Inflammatory macrophage treated with lipopolysaccharide for 4 hours (primary cell): Measurements from ENCODE around the gene MAMLD1.
A peak's percentile ranks its signal among the peaks of the same experiment; 100 is the strongest.
"Not testable (repeated sequence)": the region's sequence is repeated elsewhere in the genome, so short reads cannot be mapped to it uniquely, and the experiment has no call there.

Experiments
- DNase-seq: peaks from one replicate; pipeline ENCODE4 v3.0.0-alpha.2; 2020

Gene MAMLD1, protein sequence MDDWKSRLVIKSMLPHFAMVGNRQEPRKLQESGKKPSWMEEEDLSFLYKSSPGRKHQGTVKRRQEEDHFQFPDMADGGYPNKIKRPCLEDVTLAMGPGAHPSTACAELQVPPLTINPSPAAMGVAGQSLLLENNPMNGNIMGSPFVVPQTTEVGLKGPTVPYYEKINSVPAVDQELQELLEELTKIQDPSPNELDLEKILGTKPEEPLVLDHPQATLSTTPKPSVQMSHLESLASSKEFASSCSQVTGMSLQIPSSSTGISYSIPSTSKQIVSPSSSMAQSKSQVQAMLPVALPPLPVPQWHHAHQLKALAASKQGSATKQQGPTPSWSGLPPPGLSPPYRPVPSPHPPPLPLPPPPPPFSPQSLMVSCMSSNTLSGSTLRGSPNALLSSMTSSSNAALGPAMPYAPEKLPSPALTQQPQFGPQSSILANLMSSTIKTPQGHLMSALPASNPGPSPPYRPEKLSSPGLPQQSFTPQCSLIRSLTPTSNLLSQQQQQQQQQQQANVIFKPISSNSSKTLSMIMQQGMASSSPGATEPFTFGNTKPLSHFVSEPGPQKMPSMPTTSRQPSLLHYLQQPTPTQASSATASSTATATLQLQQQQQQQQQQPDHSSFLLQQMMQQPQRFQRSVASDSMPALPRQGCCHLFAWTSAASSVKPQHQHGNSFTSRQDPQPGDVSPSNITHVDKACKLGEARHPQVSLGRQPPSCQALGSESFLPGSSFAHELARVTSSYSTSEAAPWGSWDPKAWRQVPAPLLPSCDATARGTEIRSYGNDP

GRCh38 chrX:150362599-150363481, at the start of gene MAMLD1:
Gene MAMLD1 (plus strand): TSS chrX:150363317. CDS start chrX:150445517, 82,200 bp downstream.
- peak; percentile 70 for DNase-seq

- DNase-seq, result no peak
Measured at GRCh38 chrX:150313514-150313913, 49.6 kb upstream of the MAMLD1 start.

- no peak for DNase-seq
Measured at GRCh38 chrX:150314186-150314585, 48.9 kb upstream of the MAMLD1 start.

GRCh38 chrX:150316564-150316963, 46.6 kb upstream of the MAMLD1 start:
- DNase-seq, result no peak

GRCh38 chrX:150323020-150323419, 40.1 kb upstream of the MAMLD1 start:
- no peak for DNase-seq

- no peak for DNase-seq
Measured at GRCh38 chrX:150324035-150324728, 38.9 kb upstream of the MAMLD1 start.

- DNase-seq, result no peak
Measured at GRCh38 chrX:150324919-150325318, 38.2 kb upstream of the MAMLD1 start.

GRCh38 chrX:150326541-150327247, 36.4 kb upstream of the MAMLD1 start:
- DNase-seq, result no peak

- no peak for DNase-seq
Measured at GRCh38 chrX:150329282-150329681, 33.8 kb upstream of the MAMLD1 start.

GRCh38 chrX:150329868-150330267, 33.2 kb upstream of the MAMLD1 start:
- no peak for DNase-seq

- DNase-seq, result peak; percentile 58
Measured at GRCh38 chrX:150332023-150332422, 31.1 kb upstream of the MAMLD1 start.

GRCh38 chrX:150334100-150334499, 29.0 kb upstream of the MAMLD1 start:
- no peak for DNase-seq

- no peak for DNase-seq
Measured at GRCh38 chrX:150334981-150335380, 28.1 kb upstream of the MAMLD1 start.

DNA sequence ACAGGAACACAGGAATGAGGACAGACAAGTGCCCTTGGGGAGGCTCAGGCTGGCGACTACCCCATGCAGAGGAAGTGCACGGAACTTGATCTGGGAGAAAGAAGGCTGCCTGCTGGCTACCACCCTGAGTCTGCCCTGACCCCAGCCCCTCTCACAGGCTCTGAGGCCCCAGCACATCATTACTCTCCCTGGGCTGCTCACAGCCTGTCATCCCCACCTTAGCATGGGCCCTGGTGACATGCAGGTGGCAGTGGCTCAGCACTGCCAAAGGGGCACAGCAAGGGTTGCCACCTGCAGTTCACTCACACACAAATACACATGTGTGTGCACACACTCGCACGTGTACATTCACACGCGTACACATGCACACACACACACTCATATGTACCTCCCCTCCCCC, 26.1 kb upstream of the MAMLD1 start:
- no peak for DNase-seq

DNA sequence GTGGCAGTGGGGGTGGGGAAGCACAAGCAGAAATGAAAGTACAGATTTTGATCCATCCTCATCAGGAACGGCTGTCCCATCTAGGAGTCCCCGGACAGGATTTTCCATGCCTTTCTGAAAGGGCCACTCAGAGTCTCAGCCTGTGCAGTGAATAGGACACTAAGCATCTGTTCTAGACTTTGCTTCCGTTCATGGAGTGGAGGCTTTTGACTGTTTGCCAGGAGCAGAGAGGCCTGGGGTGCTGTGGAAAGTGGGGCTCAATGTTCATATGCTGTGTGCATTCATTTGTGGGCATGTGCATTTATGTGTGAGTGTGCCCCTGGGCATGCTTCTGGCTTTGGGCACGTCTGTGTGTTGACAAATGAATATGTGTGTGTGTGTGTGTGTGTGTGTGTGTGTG, 25.6 kb upstream of the MAMLD1 start:
- DNase-seq, result no peak

DNA sequence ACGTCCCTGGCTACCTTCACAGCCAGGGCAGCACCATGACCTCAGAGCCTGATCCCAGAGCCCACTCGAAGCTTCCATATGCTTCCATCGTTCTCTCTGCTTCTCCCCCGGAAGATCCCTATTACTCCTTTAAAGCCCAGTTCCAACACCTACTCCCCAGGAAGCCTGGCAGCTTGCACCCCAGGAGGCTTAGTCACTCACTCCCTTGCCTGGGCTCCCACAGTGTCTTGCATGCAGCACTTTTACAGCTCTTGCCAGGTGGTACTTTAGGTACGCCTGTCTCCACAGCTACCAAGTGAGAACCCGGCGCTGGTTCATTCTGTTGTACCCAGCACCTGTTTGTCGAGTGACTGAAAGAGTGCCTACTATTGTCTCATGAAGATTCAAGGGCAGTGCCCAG, 24.5 kb upstream of the MAMLD1 start:
- DNase-seq, result no peak

DNA sequence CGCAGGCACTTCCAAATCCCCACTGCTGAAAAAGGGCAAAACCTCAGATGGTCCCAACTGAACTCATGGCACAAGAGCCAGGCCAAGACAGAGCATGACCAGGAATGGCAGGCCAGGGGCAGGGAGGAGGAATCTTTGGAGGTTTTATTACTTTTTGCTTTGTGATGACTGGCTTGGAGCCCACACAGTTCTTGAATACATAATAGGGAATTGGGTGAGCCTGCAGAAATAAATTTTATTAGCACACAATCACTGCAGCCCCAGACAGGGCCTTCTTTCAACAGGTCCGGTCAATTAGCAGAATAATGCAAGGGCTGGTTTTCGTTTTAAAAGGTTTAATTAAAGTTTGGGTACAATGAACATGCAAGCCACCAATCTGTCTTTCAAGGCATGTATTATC, 23.4 kb upstream of the MAMLD1 start:
- no peak for DNase-seq

DNA sequence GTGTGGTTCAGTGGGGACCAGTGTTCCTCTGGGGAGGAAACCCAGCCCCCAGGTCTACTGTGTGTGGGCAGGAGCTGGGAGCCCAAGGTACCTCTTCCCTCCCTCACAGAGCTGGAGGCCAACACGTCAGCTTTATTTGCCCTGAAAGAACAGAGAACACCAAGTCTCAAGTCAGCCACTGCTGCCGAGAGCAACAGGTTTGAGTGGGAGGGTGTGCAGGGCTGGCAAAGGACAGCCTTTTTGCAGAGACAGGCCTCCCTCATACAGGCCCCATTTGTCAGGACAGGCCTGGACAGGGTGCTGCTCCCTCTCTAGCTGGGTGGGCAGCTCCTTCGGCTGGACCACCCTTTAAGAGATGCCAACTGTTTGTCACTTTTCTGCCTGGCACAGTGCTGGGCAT, 22.8 kb upstream of the MAMLD1 start:
- not testable (repeated sequence) for DNase-seq

GRCh38 chrX:150347471-150347870, 15.6 kb upstream of the MAMLD1 start:
- no peak for DNase-seq

DNA sequence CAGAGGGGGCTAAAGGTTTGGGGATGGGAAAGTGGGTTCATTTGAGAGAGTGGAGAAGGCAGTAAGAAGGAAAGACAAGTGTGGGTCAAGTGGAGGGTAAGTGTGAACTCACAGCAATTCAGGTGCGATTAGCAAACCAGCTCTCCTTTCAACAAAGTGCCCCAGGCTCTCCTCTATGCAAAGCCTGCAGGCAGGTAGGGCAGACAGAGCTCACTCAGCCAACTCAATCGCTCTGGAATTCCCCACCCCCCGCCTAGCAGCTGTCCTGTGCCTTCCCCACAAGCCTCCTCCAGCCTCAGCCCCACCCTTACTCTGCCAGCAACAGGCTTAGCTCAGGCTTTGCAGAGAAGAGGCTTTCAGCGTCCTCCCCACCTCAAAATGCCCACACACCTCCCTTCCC, 14.8 kb upstream of the MAMLD1 start:
- no peak for DNase-seq

DNA sequence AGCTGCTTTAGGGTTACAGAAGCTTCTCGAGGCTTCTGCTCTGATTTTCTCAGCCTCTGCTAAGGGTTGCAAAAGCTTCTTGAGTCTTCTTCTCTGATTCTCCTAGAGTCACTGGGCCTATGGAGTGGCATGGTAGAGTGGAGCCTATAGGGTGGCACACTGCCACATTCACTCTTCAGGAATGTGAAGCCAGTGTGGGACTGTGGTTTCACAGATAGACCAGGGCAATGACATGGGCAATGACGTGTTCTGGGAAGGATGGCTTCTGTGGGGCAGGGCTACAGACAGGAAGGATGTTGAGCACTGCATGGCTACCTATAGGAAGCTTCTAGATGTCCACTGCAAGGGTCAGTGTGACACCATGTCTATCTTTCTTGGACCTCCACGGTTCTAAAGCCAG, 11.0 kb upstream of the MAMLD1 start:
- DNase-seq, result no peak

DNA sequence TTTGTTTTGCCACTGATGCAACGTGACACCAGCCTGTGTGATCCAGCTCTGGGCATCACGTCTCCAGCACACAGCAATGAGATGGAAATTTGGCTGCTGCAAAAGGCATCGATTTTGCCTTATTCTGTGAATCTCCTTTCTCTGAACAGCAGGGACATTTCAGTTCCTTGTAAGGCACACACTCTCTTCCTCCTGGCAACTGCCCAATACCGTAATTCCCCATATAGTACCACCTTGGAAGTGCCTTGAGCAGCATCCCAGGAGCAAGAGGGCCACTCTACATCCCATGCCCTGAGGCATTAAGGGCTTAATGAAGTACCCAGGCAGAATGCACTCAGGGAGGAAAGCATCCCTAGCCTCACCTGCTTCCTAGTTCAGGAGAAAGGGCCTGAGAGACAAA, 10.5 kb upstream of the MAMLD1 start:
- DNase-seq, result no peak
